ENCODE measurements around the gene MTMR6.

Gene MTMR6

GRCh38 chr13:25224151-25224550, 63.1 kb downstream of the MTMR6 start:
- Mint-ChIP-seq H3K36me3 (ENCODE audit: insufficient read depth) (peaks cover 3% of the 10 kb centered on the region), H3K27me3 (peaks cover 40 to 45% of the 10 kb centered on the region in 2 donors), H3K4me1 (ENCODE audit: low read depth in 2 of 2) (no peaks in the 10 kb centered on the region), H3K4me3 (no peak overlapping the region), H3K9me3 (no peaks in the 10 kb centered on the region), H3K27ac (no peak overlapping the region)
- ATAC-seq (replicated peaks) (no peak), DNase-seq (no peak)

- no peak overlapping the region for H3K27ac Mint-ChIP-seq
- DNase-seq (no peak), ATAC-seq (replicated peaks) (no peak)
- H3K27me3 Mint-ChIP-seq = peaks cover 27 to 33% of the 10 kb centered on the region in 2 donors
- no peaks in the 10 kb centered on the region for H3K9me3 Mint-ChIP-seq
- H3K36me3 Mint-ChIP-seq (ENCODE audit: insufficient read depth) = peaks cover 3% of the 10 kb centered on the region
- no peak overlapping the region for H3K4me3 Mint-ChIP-seq
- H3K4me1 Mint-ChIP-seq (ENCODE audit: low read depth in 2 of 2) = no peaks in the 10 kb centered on the region
Observed at GRCh38 chr13:25222740-25223139, 64.5 kb downstream of the MTMR6 start.

- no peaks in the 10 kb centered on the region for H3K4me1 Mint-ChIP-seq (ENCODE audit: low read depth in 2 of 2)
- H3K27ac Mint-ChIP-seq = no peak overlapping the region
- H3K27me3 Mint-ChIP-seq = peaks cover 13 to 18% of the 10 kb centered on the region in 2 donors
- ATAC-seq (replicated peaks) = no peak
- H3K4me3 Mint-ChIP-seq = no peak overlapping the region
- H3K36me3 Mint-ChIP-seq (ENCODE audit: insufficient read depth) = peaks cover 3% of the 10 kb centered on the region
- no peak for DNase-seq
- no peaks in the 10 kb centered on the region for H3K9me3 Mint-ChIP-seq
Observed at GRCh38 chr13:25218019-25218418, 69.3 kb downstream of the MTMR6 start.

- Mint-ChIP-seq H3K9me3 (no peaks in the 10 kb centered on the region), H3K4me1 (ENCODE audit: low read depth in 2 of 2) (no peaks in the 10 kb centered on the region), H3K4me3 (no peak overlapping the region), H3K27ac (no peak overlapping the region), H3K27me3 (peaks cover 7 to 10% of the 10 kb centered on the region in 2 donors), H3K36me3 (ENCODE audit: insufficient read depth) (no peaks in the 10 kb centered on the region)
- no peak for DNase-seq
- no peak for ATAC-seq (replicated peaks)
Observed at GRCh38 chr13:25217023-25217885, 70.0 kb downstream of the MTMR6 start.

- Mint-ChIP-seq H3K4me3 (no peak overlapping the region), H3K27me3 (peaks cover 7 to 10% of the 10 kb centered on the region in 2 donors), H3K36me3 (ENCODE audit: insufficient read depth) (no peaks in the 10 kb centered on the region), H3K27ac (no peak overlapping the region), H3K4me1 (ENCODE audit: low read depth in 2 of 2) (no peaks in the 10 kb centered on the region), H3K9me3 (no peaks in the 10 kb centered on the region)
- ATAC-seq (replicated peaks) (no peak), DNase-seq (no peak)
Observed at GRCh38 chr13:25215253-25215575, 72.1 kb downstream of the MTMR6 start.

GRCh38 chr13:25214491-25215252, 72.6 kb downstream of the MTMR6 start:
- Mint-ChIP-seq H3K4me1 (ENCODE audit: low read depth in 2 of 2) (no peaks in the 10 kb centered on the region), H3K9me3 (no peaks in the 10 kb centered on the region), H3K36me3 (ENCODE audit: insufficient read depth) (no peaks in the 10 kb centered on the region), H3K27ac (no peak overlapping the region), H3K4me3 (no peak overlapping the region), H3K27me3 (peaks cover 7 to 10% of the 10 kb centered on the region in 2 donors)
- ATAC-seq (replicated peaks) = no peak
- DNase-seq = no peak

- H3K4me3 Mint-ChIP-seq = no peak overlapping the region
- no peaks in the 10 kb centered on the region for H3K9me3 Mint-ChIP-seq
- H3K27me3 Mint-ChIP-seq = peaks cover 7 to 10% of the 10 kb centered on the region in 2 donors
- DNase-seq = no peak
- no peak for ATAC-seq (replicated peaks)
- no peaks in the 10 kb centered on the region for H3K4me1 Mint-ChIP-seq (ENCODE audit: low read depth in 2 of 2)
- no peak overlapping the region for H3K27ac Mint-ChIP-seq
- H3K36me3 Mint-ChIP-seq (ENCODE audit: insufficient read depth) = no peaks in the 10 kb centered on the region
Observed at GRCh38 chr13:25213715-25214114, 73.6 kb downstream of the MTMR6 start.

GRCh38 chr13:25210842-25211569, 76.3 kb downstream of the MTMR6 start:
- Mint-ChIP-seq H3K4me3 (no peak overlapping the region), H3K36me3 (ENCODE audit: insufficient read depth) (no peaks in the 10 kb centered on the region), H3K27me3 (peaks cover 6 to 28% of the 10 kb centered on the region in 2 donors), H3K27ac (no peak overlapping the region), H3K4me1 (ENCODE audit: low read depth in 2 of 2) (no peaks in the 10 kb centered on the region), H3K9me3 (no peaks in the 10 kb centered on the region)
- ATAC-seq (replicated peaks) (no peak), DNase-seq (no peak)

- H3K4me1 Mint-ChIP-seq (ENCODE audit: low read depth in 2 of 2) = no peaks in the 10 kb centered on the region
- H3K27me3 Mint-ChIP-seq = peaks cover 12 to 47% of the 10 kb centered on the region in 2 donors
- DNase-seq (no peak), ATAC-seq (replicated peaks) (no peak)
- no peaks in the 10 kb centered on the region for H3K9me3 Mint-ChIP-seq
- no peak overlapping the region for H3K4me3 Mint-ChIP-seq
- no peaks in the 10 kb centered on the region for H3K36me3 Mint-ChIP-seq (ENCODE audit: insufficient read depth)
- H3K27ac Mint-ChIP-seq = no peak overlapping the region
Observed at GRCh38 chr13:25207291-25207810, 79.9 kb downstream of the MTMR6 start.

GRCh38 chr13:25204863-25205262, 82.4 kb downstream of the MTMR6 start:
- Mint-ChIP-seq H3K4me3 (no peak overlapping the region), H3K27ac (no peak overlapping the region), H3K36me3 (ENCODE audit: insufficient read depth) (no peaks in the 10 kb centered on the region), H3K4me1 (ENCODE audit: low read depth in 2 of 2) (no peaks in the 10 kb centered on the region), H3K27me3 (peaks cover 25 to 55% of the 10 kb centered on the region in 2 donors), H3K9me3 (no peaks in the 10 kb centered on the region)
- DNase-seq (no peak), ATAC-seq (replicated peaks) (no peak)

GRCh38 chr13:25203127-25203740, 84.1 kb downstream of the MTMR6 start:
- Mint-ChIP-seq H3K4me3 (no peak overlapping the region), H3K36me3 (ENCODE audit: insufficient read depth) (no peaks in the 10 kb centered on the region), H3K9me3 (no peaks in the 10 kb centered on the region), H3K27me3 (peaks cover 28 to 57% of the 10 kb centered on the region in 2 donors), H3K27ac (no peak overlapping the region), H3K4me1 (ENCODE audit: low read depth in 2 of 2) (no peaks in the 10 kb centered on the region)
- no peak for DNase-seq
- no peak for ATAC-seq (replicated peaks)

- Mint-ChIP-seq H3K27ac (no peak overlapping the region), H3K9me3 (no peaks in the 10 kb centered on the region), H3K4me1 (ENCODE audit: low read depth in 2 of 2) (no peaks in the 10 kb centered on the region), H3K4me3 (no peak overlapping the region), H3K36me3 (ENCODE audit: insufficient read depth) (no peaks in the 10 kb centered on the region), H3K27me3 (peaks cover 40 to 61% of the 10 kb centered on the region in 2 donors)
- ATAC-seq (replicated peaks) = no peak
- DNase-seq = no peak
Observed at GRCh38 chr13:25200783-25201182, 86.5 kb downstream of the MTMR6 start.

- H3K36me3 Mint-ChIP-seq (ENCODE audit: insufficient read depth) = no peaks in the 10 kb centered on the region
- no peaks in the 10 kb centered on the region for H3K9me3 Mint-ChIP-seq
- no peaks in the 10 kb centered on the region for H3K4me1 Mint-ChIP-seq (ENCODE audit: low read depth in 2 of 2)
- H3K27me3 Mint-ChIP-seq = peaks cover 43 to 59% of the 10 kb centered on the region in 2 donors
- ATAC-seq (replicated peaks) (no peak), DNase-seq (no peak)
- H3K27ac Mint-ChIP-seq = no peak overlapping the region
- no peak overlapping the region for H3K4me3 Mint-ChIP-seq
Observed at GRCh38 chr13:25198647-25199046, 88.6 kb downstream of the MTMR6 start.

Data from effector memory CD8-positive, alpha-beta T cell (primary cell).